ENCODE data around the gene DZIP3. TPM values are rescaled to one million over a fixed set of nuclear protein-coding genes. Genes with fewer than 3 reads are reported as not detected.

Gene DZIP3
- total and polyA plus RNA-seq, 2 of the 8 experiments (the other 6 are each of a cell fraction or from before 2014, with no cell fraction given) = 10.4 to 24.3 TPM

GRCh38 chr3:108605491-108605890 lies 16.0 kb downstream of the DZIP3 start:
- Histone ChIP-seq H3K79me2 (ENCODE audit: control insufficient read depth in 1 of 2, insufficient read depth in 2 of 2, low read length in 2 of 2) (peaks cover 3 to 18% of the 10 kb centered on the region in 2 experiments; a peak in 3 of 4 replicates), H3K27ac (ENCODE audit: low read depth, low read length) (no peak overlapping the region), H3K4ac (replicated peaks; ENCODE audit: insufficient read length, low read depth, low read length) (no peak overlapping the region), H3K4me3 (ENCODE audit: extremely low read depth in 1 of 4, insufficient read depth in 2 of 4, low read depth in 3 of 4, low read length in 4 of 4) (no peak overlapping the region), H3K27me3 (replicated peaks in 1 of 4; ENCODE audit: control insufficient read depth in 3 of 4, extremely low read depth in 1 of 4, insufficient read depth in 3 of 4, low read length in 3 of 4) (no peaks in the 10 kb centered on the region), H2AK5ac (ENCODE audit: low read depth, low read length) (no peak overlapping the region), H2BK5ac (ENCODE audit: low read depth, low read length) (no peak overlapping the region), H3K14ac (ENCODE audit: insufficient read length) (no peak overlapping the region), H2BK15ac (ENCODE audit: low read length) (no peak overlapping the region), H3K36me3 (ENCODE audit: control insufficient read depth in 2 of 4, insufficient read depth in 4 of 4, low read length in 3 of 4) (peaks cover 0 to 7% (median 0%) of the 10 kb centered on the region in 4 experiments; a peak in 2 of 8 replicates), H3K9ac (replicated peaks in 1 of 4; ENCODE audit: extremely low read depth in 1 of 4, low read depth in 3 of 4, low read length in 3 of 4) (no peak overlapping the region), H2AFZ (ENCODE audit: low read length) (no peak overlapping the region), H4K8ac (ENCODE audit: extremely low read depth, insufficient read depth, low read length) (no peak overlapping the region), H4K20me1 (replicated peaks in 1 of 2; ENCODE audit: control insufficient read depth in 1 of 2, insufficient read depth in 2 of 2, low read length in 2 of 2) (no peaks in the 10 kb centered on the region), H3K4me1 (replicated peaks in 1 of 4; ENCODE audit: control insufficient read depth in 3 of 4, insufficient read depth in 4 of 4, low read length in 3 of 4) (peaks cover 0 to 3% (median 3%) of the 10 kb centered on the region in 4 experiments; a peak in 3 of 7 replicates), H3K56ac (replicated peaks; ENCODE audit: insufficient read length, low read depth, low read length) (no peak overlapping the region), H2BK20ac (ENCODE audit: low read length) (no peak overlapping the region), H3K23ac (ENCODE audit: insufficient read length) (no peak overlapping the region), H2BK120ac (replicated peaks; ENCODE audit: low read depth, low read length) (no peak overlapping the region), H3K18ac (ENCODE audit: extremely low read depth, low read length) (no peak overlapping the region), H3K79me1 (ENCODE audit: low read depth, low read length) (no peaks in the 10 kb centered on the region), H3K9me3 (ENCODE audit: insufficient read depth in 2 of 2, low read depth in 1 of 2, low read length in 1 of 2) (no peaks in the 10 kb centered on the region), H3K23me2 (ENCODE audit: low read depth, low read length) (no peaks in the 10 kb centered on the region), H4K91ac (replicated peaks; ENCODE audit: insufficient read length, low read length) (no peak overlapping the region), H3K4me2 (ENCODE audit: insufficient read depth in 1 of 2, low read depth in 2 of 2, low read length in 2 of 2) (no peak overlapping the region), H4K5ac (ENCODE audit: insufficient read length, low read depth, low read length) (no peak overlapping the region), H2BK12ac (ENCODE audit: low read depth, low read length) (no peak overlapping the region)
- no peak for FAIRE-seq
- 77% methylated on average over 4 of the region's 4 CpGs; no CpG with 5 or more reads in 1 of the 2 experiments for WGBS, 2 experiments (ENCODE audit: extremely low coverage in 1 of 2, insufficient coverage in 1 of 2, insufficient read length in 1 of 2, insufficient replicate concordance in 2 of 2, low coverage in 1 of 2, low lambda C conversion rate in 2 of 2, missing lambda C conversion rate in 1 of 2)
- DNase-seq (ENCODE audit: low read depth in 1 of 2, low spot score in 2 of 2) = no peak
- POLR2A ChIA-PET (ENCODE audit: partially characterized antibody) = interaction anchor here (0.7 to 1.5 kb wide), 3 partner anchors 13 to 15 kb away, joined by 3 to 4 read pairs (median 4); no protein-coding TSS in a partner anchor
- CTCF ChIA-PET (ENCODE audit: partially characterized antibody) = interaction anchor here (0.7 kb wide), 1 partner anchor 32 kb away, joined by 3 read pairs; no protein-coding TSS in a partner anchor
- TF ChIP-seq KDM4A (IDR thresholded peaks at IDR 0.05; ENCODE audit: low read depth, low read length, severe bottlenecking) (no peak), BCL11A (IDR thresholded peaks at IDR 0.05; ENCODE audit: low read depth in 2 of 2, low read length in 2 of 2) (no peak), SIX5 (IDR thresholded peaks at IDR 0.05; ENCODE audit: low read depth, low read length) (no peak), SIN3A (conservative IDR thresholded peaks at IDR 0.05 in 1 of 2, IDR thresholded peaks at IDR 0.05 in 1 of 2; ENCODE audit: low read depth in 1 of 2, low read length in 2 of 2) (no peak), MAX (IDR thresholded peaks at IDR 0.05) (no peak), CTCF (IDR thresholded peaks at IDR 0.05; ENCODE audit: control extremely low read depth in 1 of 3, insufficient read depth in 1 of 3, low read depth in 1 of 3, low read length in 3 of 3) (no peak), SAP30 (IDR thresholded peaks at IDR 0.05; ENCODE audit: insufficient read depth, insufficient replicate concordance, low read length) (no peak), CHD2 (IDR thresholded peaks at IDR 0.05; ENCODE audit: low read length) (no peak), TCF12 (IDR thresholded peaks at IDR 0.05; ENCODE audit: low read depth, low read length) (no peak), YY1 (IDR thresholded peaks at IDR 0.05; ENCODE audit: low read depth, low read length) (no peak), HDAC6 (IDR thresholded peaks at IDR 0.05; ENCODE audit: low read depth, low read length) (no peak)

All from H1 (cell line).